Heart left ventricle (tissue), 13 donors: ENCODE measurements around the gene MX2.
"Not testable (repeated sequence)": the region's sequence is repeated elsewhere in the genome, so short reads cannot be mapped to it uniquely, and the experiment has no call there.

Source experiments
- POLR2A ChIP-seq, 2 donors: fragments of 450-650 bp; IDR thresholded peaks; one replicate each; pipeline ENCODE4 v1.6.1; 2017; ENCODE audit warnings: antibody characterized with exemption in 2 of 2, mild to moderate bottlenecking in 2 of 2, moderate library complexity in 2 of 2
- TF ChIP-seq, protein P1 (sequence below), 12 donors: fragments of 200-600 bp; sonication (generic) in 4 of 12; IDR thresholded peaks; one replicate each; pipeline versions ENCODE4 v1.5.0 to v1.8.0; 2018 to 2022; ENCODE audit warnings: antibody characterized with exemption in 12 of 12, mild to moderate bottlenecking in 5 of 12
- donor health status: ischemic (EF 13 %, LVEDD 7.1; RV severe dilation, severe dysfunction).
- donor health status: DM: no; HTN: yes; CAD: no.
- donor health status: DM: no; HTN: no; CAD: no.
- donor health status: ischemic (EF 25% LVEDD 6.9; RV normal size, moderate dysfunction).
- donor health status: ischemic (EF 25% LVEDD 5.7; RV mildly dilated, moderate dysfunction).
- donor health status: ischemic (EF 35%, LVEDD 5.7; RV mildly dilated, moderate dysfunction).
- donor health status: nonischemic (EF 11% LVEDD 7.7; RV severe dilation, severe dysfunction).
- donor health status: DM: yes; HTN: yes; CAD: no.
- donor health status: PGD.
- donor health status: ischemic (EF 29% LVEDD 5.4; RV normal size, mild dysfunction).
- donor health status: nonischemic (EF 23%, LVEDD 6.1; RV moderate dilation, normal function).

DNA sequence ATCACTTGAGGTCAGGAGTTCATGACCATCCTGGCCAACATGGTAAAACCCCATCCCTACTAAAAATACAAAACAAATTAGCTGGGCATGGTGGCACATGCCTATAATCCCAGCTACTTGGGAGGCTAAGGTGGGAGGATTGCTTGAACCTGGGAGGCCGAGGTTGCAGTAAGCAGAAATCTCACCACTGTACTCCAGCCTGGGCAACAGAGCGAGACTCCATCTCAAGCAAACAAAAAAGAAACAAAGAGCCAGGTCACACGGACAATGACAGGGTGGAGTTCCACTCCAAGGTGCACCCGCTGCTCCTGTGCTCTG is 2.1 kb upstream of the MX2 start:
- TF ChIP-seq, protein P1, sequence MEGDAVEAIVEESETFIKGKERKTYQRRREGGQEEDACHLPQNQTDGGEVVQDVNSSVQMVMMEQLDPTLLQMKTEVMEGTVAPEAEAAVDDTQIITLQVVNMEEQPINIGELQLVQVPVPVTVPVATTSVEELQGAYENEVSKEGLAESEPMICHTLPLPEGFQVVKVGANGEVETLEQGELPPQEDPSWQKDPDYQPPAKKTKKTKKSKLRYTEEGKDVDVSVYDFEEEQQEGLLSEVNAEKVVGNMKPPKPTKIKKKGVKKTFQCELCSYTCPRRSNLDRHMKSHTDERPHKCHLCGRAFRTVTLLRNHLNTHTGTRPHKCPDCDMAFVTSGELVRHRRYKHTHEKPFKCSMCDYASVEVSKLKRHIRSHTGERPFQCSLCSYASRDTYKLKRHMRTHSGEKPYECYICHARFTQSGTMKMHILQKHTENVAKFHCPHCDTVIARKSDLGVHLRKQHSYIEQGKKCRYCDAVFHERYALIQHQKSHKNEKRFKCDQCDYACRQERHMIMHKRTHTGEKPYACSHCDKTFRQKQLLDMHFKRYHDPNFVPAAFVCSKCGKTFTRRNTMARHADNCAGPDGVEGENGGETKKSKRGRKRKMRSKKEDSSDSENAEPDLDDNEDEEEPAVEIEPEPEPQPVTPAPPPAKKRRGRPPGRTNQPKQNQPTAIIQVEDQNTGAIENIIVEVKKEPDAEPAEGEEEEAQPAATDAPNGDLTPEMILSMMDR (IDR thresholded peaks at IDR 0.05), result not testable (repeated sequence)
- TF ChIP-seq POLR2A (IDR thresholded peaks at IDR 0.05), result not testable (repeated sequence)
